KOPT-K1 (cell line): ENCODE results near the gene MAGI1.

Source experiments
- H3K27ac ChIP-seq: fragments of 200-600 bp; sonication (generic); 2 replicates; pipeline ENCODE4 v1.5.1; 2016; ENCODE audit warnings: antibody characterized with exemption, mild to moderate bottlenecking, low read depth, low read length; ENCODE audit not compliant: poor library complexity, severe bottlenecking
- H3K36me3 ChIP-seq: fragments of 200-600 bp; sonication (generic); 2 replicates; pipeline ENCODE4 v1.5.1; 2017; ENCODE audit warnings: antibody characterized with exemption, mild to moderate bottlenecking, low read length, moderate library complexity; ENCODE audit not compliant: insufficient read depth
- H3K9me3 ChIP-seq: fragments of 200-600 bp; sonication (generic); 2 replicates; pipeline ENCODE4 v1.5.1; 2017; ENCODE audit warnings: antibody characterized with exemption, low read length, mild to moderate bottlenecking; ENCODE audit not compliant: insufficient read depth, poor library complexity, severe bottlenecking

Gene MAGI1

DNA sequence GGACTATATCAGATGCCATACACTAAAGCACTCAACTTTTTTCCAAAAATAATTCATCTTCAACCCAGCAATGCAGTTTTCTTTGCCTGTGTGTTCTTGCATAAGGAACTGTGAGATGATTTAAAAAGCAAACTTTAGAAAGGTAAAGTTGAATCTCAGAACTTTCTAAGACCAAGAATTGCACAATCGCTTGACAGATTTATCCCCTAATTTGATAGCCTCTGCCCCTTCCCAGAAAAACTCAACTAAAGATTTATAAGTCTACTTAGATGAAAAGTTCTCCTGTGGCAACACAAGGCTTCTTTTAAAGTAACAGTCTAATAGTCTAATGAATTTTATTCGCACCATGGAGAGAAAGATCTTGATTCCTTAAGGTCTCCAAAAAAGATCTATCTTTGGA is 259.3 kb downstream of the MAGI1 start:
- no peak overlapping the region for H3K27ac ChIP-seq

DNA sequence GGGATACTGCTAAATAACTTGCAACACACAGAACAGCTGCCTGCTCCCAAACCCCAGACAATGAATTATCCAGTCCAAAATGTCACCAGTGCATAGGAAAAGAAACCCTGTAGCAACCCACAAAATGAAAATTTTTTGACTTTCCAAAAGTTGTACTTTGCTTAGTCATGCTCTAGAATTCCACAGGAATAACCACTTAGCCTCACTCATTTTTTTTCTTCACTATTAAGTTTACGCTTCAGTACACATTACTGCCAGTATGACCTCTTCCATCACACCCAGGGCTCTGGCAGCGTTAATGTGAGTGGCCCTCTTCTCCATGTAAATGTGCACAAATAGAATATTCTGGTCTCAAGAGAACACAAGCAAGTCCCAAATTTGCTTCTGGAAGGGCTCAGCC is 259.8 kb downstream of the MAGI1 start:
- no peak overlapping the region for H3K27ac ChIP-seq

More for the DNA sequence above, 259.3 kb downstream of the MAGI1 start:
- H3K36me3 ChIP-seq: no peaks in the 10 kb centered on the region
- H3K9me3 ChIP-seq: no peaks in the 10 kb centered on the region

GRCh38 chr3:65777050-65777449 is 261.7 kb downstream of the MAGI1 start:
- H3K27ac ChIP-seq: no peak overlapping the region

More for the DNA sequence above, 259.8 kb downstream of the MAGI1 start:
- H3K9me3 ChIP-seq: no peaks in the 10 kb centered on the region
- H3K36me3 ChIP-seq: no peaks in the 10 kb centered on the region

GRCh38 chr3:65776494-65776893 is 262.2 kb downstream of the MAGI1 start:
- Histone ChIP-seq H3K36me3 (no peaks in the 10 kb centered on the region), H3K27ac (no peak overlapping the region), H3K9me3 (no peaks in the 10 kb centered on the region)

More at GRCh38 chr3:65777050-65777449, 261.7 kb downstream of the MAGI1 start:
- Histone ChIP-seq H3K36me3 (no peaks in the 10 kb centered on the region), H3K9me3 (no peaks in the 10 kb centered on the region)

DNA sequence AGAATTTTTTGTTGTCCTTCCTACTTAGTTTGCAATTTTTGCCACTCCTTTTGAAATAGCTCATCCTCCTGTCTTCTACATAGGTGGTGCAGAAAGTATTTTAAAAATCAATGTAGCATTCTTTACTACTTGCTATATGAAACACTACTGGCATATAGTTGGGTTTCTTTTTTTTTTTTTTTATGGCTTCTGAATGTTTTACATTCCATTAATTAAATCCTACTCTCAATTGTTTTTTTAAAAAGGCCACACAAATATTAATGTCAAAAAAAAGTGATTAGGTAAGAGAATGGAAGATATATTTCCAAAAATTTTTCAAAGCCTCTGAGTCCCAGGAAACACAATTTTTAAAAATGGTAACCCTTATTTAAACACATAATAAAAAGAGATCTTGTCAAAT is 262.6 kb downstream of the MAGI1 start:
- Histone ChIP-seq H3K36me3 (no peaks in the 10 kb centered on the region), H3K9me3 (no peaks in the 10 kb centered on the region), H3K27ac (no peak overlapping the region)

GRCh38 chr3:65772758-65773157 is 266.0 kb downstream of the MAGI1 start:
- Histone ChIP-seq H3K36me3 (no peaks in the 10 kb centered on the region), H3K9me3 (no peaks in the 10 kb centered on the region), H3K27ac (no peak overlapping the region)

DNA sequence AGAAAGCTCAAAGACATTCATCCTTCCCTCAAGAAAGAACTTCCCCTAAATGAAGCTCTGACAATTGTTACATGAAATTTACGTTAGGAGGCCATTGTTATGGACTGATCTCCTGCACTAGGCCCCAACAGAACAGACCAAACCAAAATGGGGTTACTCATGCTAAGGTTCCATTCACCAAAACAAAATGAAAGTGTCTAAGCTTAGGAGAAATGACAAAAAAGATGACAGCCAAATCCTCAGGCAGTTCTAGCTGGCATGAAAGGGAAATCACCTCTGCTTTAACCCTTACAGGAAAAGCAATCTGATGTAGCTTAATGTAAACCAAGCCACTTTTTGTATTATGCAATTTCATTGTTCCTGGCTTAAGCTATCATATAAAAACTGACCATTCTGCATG is 271.2 kb downstream of the MAGI1 start:
- Histone ChIP-seq H3K9me3 (no peaks in the 10 kb centered on the region), H3K36me3 (no peaks in the 10 kb centered on the region), H3K27ac (no peak overlapping the region)

- no peak overlapping the region for H3K27ac ChIP-seq
- H3K9me3 ChIP-seq: no peaks in the 10 kb centered on the region
- no peaks in the 10 kb centered on the region for H3K36me3 ChIP-seq
These were observed 276.5 kb downstream of the MAGI1 start for GRCh38 chr3:65762235-65762580.

DNA sequence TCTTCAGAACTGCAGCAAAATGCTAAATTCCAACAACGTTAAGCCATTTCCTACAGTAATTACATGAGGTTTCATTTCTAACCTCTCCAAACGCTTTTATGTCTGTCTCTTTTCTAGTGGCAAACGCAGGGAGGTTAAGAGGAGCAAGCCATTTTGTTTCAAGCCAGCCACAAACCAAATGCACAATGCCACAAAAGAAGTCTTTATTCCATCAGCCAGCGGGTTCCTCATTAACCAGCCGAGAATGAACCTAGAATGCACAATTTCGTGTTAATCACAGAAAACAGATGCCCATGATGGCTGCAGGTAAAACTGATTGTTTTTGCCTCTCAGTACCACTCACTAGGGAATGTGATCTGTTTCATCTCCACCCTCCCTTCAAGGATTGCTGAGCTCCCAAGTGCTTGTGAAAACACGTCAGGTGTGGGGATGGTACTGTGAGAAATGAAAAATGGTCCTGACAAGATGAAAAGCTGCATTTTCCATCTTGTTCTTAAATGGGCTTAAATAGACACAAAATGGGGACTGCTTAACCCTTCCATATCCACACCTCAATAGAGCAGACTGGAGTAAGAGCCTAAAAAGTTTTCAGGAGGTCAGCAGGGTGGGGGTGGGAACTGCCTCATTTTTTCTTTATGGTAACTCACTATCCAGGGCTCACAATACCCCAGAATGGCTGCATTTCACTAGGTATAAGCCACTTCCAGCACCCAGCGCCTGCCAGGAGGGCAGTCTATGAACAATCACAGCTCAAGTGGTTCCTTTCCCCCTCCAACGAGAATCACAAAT is 277.1 kb downstream of the MAGI1 start:
- Histone ChIP-seq H3K9me3 (no peaks in the 10 kb centered on the region), H3K27ac (no peak overlapping the region), H3K36me3 (no peaks in the 10 kb centered on the region)

DNA sequence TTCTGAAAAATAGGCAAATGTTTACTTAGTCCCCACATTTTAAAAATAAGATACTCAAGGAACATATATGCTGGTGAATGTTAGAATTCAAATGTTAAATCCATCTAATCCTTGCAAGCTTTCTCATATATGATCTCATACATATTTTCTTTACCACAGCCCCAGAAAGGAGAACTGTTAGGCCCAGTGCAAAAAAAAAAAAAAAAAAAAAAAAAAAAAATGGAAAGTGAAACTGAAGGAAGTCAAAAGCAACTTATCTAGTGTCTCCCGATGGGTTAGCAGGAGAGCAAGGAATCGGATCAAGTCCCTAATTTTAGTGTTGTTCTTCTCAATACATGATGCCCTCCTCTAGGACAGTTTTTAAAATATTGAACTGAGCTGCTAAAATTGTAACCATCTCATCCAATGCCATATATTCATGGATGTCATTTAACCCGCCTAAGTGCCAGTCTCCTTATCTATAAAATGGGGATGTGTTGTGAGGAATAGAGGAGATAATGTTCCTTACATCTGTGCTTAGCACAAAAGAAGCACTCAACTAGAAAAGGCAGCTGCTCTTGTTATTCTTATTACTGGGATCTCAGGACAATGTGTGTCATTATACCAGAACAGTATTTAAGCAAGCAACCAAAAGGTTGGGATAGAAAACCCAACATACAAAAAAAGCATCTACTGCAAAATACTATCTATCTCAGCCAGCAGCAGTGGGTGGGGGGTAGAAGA is 279.7 kb downstream of the MAGI1 start:
- Histone ChIP-seq H3K27ac (no peak overlapping the region), H3K36me3 (no peaks in the 10 kb centered on the region)

GRCh38 chr3:65758438-65758837 is 280.3 kb downstream of the MAGI1 start:
- no peaks in the 10 kb centered on the region for H3K9me3 ChIP-seq
- no peaks in the 10 kb centered on the region for H3K36me3 ChIP-seq
- no peak overlapping the region for H3K27ac ChIP-seq

More for the DNA sequence above, 279.7 kb downstream of the MAGI1 start:
- H3K9me3 ChIP-seq: no peaks in the 10 kb centered on the region

DNA sequence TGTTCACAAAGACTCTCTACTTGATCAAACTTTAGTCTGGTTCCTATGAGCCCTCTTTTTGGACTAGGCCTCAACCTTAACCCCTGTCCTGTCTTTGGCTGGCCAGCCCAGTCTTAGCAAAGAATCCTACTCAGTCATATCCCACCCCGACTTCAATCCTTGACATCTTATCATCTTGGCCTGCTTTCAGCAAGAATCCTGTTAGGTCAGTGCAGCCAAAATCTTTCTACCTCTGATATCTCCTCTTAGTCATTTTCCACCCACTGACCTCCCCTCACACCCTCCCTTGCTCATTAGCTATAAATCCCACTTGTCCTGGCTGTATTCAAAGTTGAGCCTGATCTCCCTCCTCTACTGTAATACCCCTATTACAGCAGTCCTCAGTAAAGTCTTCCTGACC is 286.1 kb downstream of the MAGI1 start:
- Histone ChIP-seq H3K36me3 (no peaks in the 10 kb centered on the region), H3K9me3 (no peaks in the 10 kb centered on the region), H3K27ac (no peak overlapping the region)

- Histone ChIP-seq H3K27ac (no peak overlapping the region), H3K9me3 (no peaks in the 10 kb centered on the region), H3K36me3 (no peaks in the 10 kb centered on the region)
These were observed 287.5 kb downstream of the MAGI1 start for GRCh38 chr3:65751123-65751700.

GRCh38 chr3:65749066-65749465 is 289.7 kb downstream of the MAGI1 start:
- no peaks in the 10 kb centered on the region for H3K36me3 ChIP-seq
- H3K27ac ChIP-seq: no peak overlapping the region
- no peaks in the 10 kb centered on the region for H3K9me3 ChIP-seq

DNA sequence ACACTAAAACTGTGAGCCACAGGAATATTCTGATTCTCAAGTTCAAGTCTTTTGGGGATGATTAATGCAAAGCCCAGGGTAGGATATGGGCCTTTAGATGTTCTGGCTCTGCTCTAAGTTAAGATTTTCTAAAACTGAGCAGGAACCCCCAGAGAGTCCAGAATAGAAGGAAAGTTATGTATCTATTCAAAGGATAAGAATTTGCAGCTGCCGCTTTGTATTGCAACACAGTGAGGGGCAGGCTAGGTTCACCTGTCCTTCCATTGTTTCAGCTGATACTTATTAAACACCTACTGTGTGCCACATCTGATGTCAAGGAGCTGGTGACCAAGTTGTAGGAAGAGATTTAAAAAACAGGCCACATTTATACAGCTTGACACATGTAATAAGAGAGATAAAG is 290.4 kb downstream of the MAGI1 start:
- Histone ChIP-seq H3K9me3 (no peaks in the 10 kb centered on the region), H3K36me3 (no peaks in the 10 kb centered on the region), H3K27ac (no peak overlapping the region)
